A549 (cell line): ENCODE results near the gene DNAJB12.

ENCODE experiments used
- CBX8 ChIP-seq: fragments of 200-600 bp; sonication (generic); IDR thresholded peaks from 2 replicates; pipeline ENCODE4 v1.6.1; 2016
- CTCF ChIP-seq: fragments of >200 bp; sonication (Bioruptor Twin); formaldehyde crosslinking; IDR thresholded peaks from 3 replicates; pipeline ENCODE4 v1.5.1; 2016
- EP300 ChIP-seq, 2 experiments: fragments of >200 bp; sonication (Bioruptor Twin); formaldehyde crosslinking; IDR thresholded peaks; 2 replicates in 1 of 2; 3 replicates in 1 of 2; pipeline ENCODE4 v1.6.1; 2016 to 2017
- HMGXB4 ChIP-seq: fragments of 250-450 bp; sonication (Bioruptor Pico); IDR thresholded peaks from 2 replicates; pipeline ENCODE4 v1.5.0; 2021; ENCODE audit warnings: mild to moderate bottlenecking, moderate library complexity, borderline replicate concordance
- MAZ ChIP-seq: fragments of 150-350 bp; IDR thresholded peaks from 2 replicates; pipeline ENCODE4 v1.6.1; 2014; ENCODE audit warnings: antibody characterized with exemption, low read depth, low read length, borderline replicate concordance
- PHF8 ChIP-seq: fragments of 200-600 bp; sonication (generic); IDR thresholded peaks from 2 replicates; pipeline ENCODE4 v1.6.1; 2016; ENCODE audit warnings: low read depth, mild to moderate bottlenecking, antibody characterized with exemption, moderate library complexity, borderline replicate concordance
- POLR2A ChIP-seq: IDR thresholded peaks from 2 replicates; pipeline ENCODE4 v1.6.1; 2012; ENCODE audit warnings: mild to moderate bottlenecking, low read length
- RAD21 ChIP-seq, 2 experiments: fragments of >200 bp in 1 of 2; sonication (Bioruptor Twin) in 1 of 2; formaldehyde crosslinking in 1 of 2; IDR thresholded peaks in 1 of 2; conservative IDR thresholded peaks in 1 of 2; 2 replicates in 1 of 2; 3 replicates in 1 of 2; pipeline ENCODE4 v1.6.1; 2012 to 2018; ENCODE audit warnings: inconsistent platforms in 1 of 2
- SMC3 ChIP-seq: fragments of >200 bp; sonication (Bioruptor Twin); formaldehyde crosslinking; IDR thresholded peaks from 3 replicates; pipeline ENCODE4 v1.6.1; 2018; ENCODE audit warnings: inconsistent platforms
- ZFP36 ChIP-seq: fragments of 450-650 bp; IDR thresholded peaks from 2 replicates; pipeline ENCODE4 v1.6.1; 2014; ENCODE audit warnings: borderline replicate concordance; ENCODE audit not compliant: partially characterized antibody

GRCh38 chr10:72365106-72365895, 10.6 kb upstream of the DNAJB12 start:
- TF ChIP-seq CTCF (no peak), EP300 (IDR thresholded peaks at IDR 0.05) (no peak), SMC3 (no peak), HMGXB4 (CRISPR knock-in tag) (no peak), PHF8 (no peak), POLR2A (no peak), MAZ (no peak), RAD21 (conservative IDR thresholded peaks at IDR 0.05 in 1 of 2, IDR thresholded peaks at IDR 0.05 in 1 of 2) (no peak), ZFP36 (no peak), CBX8 (no peak)
